CD14-positive monocyte (primary cell): Measurements from ENCODE around the gene MYOD1. TPM values are rescaled to one million over a fixed set of nuclear protein-coding genes. Genes with fewer than 3 reads are reported as not detected.

Experiments
- DNase-seq, 3 donors: peaks; one replicate each; pipeline ENCODE4 v3.0.0-alpha.2; 2011 to 2022
- H2AFZ ChIP-seq: 2 replicates; pipeline ENCODE4 v1.6.0; 2012; ENCODE audit warnings: mild to moderate bottlenecking, low read depth, low read length, inconsistent platforms; ENCODE audit not compliant: insufficient read depth, poor library complexity, severe bottlenecking
- H3K27ac ChIP-seq, 2 donors: 1 replicate in 1 of 2; 2 replicates in 1 of 2; pipeline ENCODE4 v1.5.1; 2012 to 2013; ENCODE audit warnings: low read length in 2 of 2, control low read depth in 1 of 2, inconsistent platforms in 1 of 2, low read depth in 1 of 2, mild to moderate bottlenecking in 1 of 2
- H3K27me3 ChIP-seq, 2 donors: one replicate each; pipeline versions ENCODE4 v1.6.0 to v1.6.1; 2011 to 2013; ENCODE audit warnings: low read length in 2 of 2; ENCODE audit not compliant: control insufficient read depth in 2 of 2, insufficient read depth in 2 of 2
- H3K36me3 ChIP-seq, 2 donors: replicated peaks in 1 of 2; 1 replicate in 1 of 2; 2 replicates in 1 of 2; pipeline versions ENCODE4 v1.5.1 to v1.6.1; 2012 to 2013; ENCODE audit warnings: low read length in 2 of 2, control low read depth in 1 of 2, inconsistent platforms in 1 of 2, mild to moderate bottlenecking in 1 of 2; ENCODE audit not compliant: insufficient read depth in 2 of 2, control insufficient read depth in 1 of 2
- H3K4me1 ChIP-seq, 2 donors: 1 replicate in 1 of 2; 2 replicates in 1 of 2; pipeline versions ENCODE4 v1.5.1 to v1.6.1; 2012 to 2013; ENCODE audit warnings: low read length in 2 of 2, control low read depth in 1 of 2, inconsistent platforms in 1 of 2, mild to moderate bottlenecking in 1 of 2, moderate library complexity in 1 of 2; ENCODE audit not compliant: insufficient read depth in 2 of 2, control insufficient read depth in 1 of 2
- H3K4me2 ChIP-seq: replicated peaks from 2 replicates; pipeline ENCODE3; 2012; ENCODE audit warnings: low read length, moderate library complexity, mild to moderate bottlenecking; ENCODE audit not compliant: poor library complexity, severe bottlenecking; ENCODE audit errors: extremely low read depth
- H3K4me3 ChIP-seq, 3 experiments: fragments of 200-600 bp in 1 of 3; sonication (generic) in 1 of 3; replicated peaks in 1 of 3; 1 replicate in 2 of 3; 2 replicates in 1 of 3; pipeline ENCODE4 v1.5.1; 2011 to 2013; ENCODE audit warnings: low read length in 3 of 3, mild to moderate bottlenecking in 3 of 3, control low read depth in 2 of 3, low read depth in 2 of 3, inconsistent platforms in 1 of 3, moderate library complexity in 1 of 3
- H3K79me2 ChIP-seq: 2 replicates; pipeline ENCODE4 v1.6.0; 2012; ENCODE audit warnings: mild to moderate bottlenecking, control low read depth, inconsistent platforms, low read length, moderate library complexity; ENCODE audit not compliant: insufficient read depth
- H3K9ac ChIP-seq: 2 replicates; pipeline ENCODE4 v1.6.0; 2017; ENCODE audit warnings: low read length, mild to moderate bottlenecking; ENCODE audit not compliant: insufficient read depth, poor library complexity, severe bottlenecking
- H3K9me3 ChIP-seq, 2 donors: replicated peaks in 1 of 2; 1 replicate in 1 of 2; 2 replicates in 1 of 2; pipeline versions ENCODE4 v1.5.1 to v1.6.1; 2012 to 2013; ENCODE audit warnings: low read length in 2 of 2, control low read depth in 1 of 2; ENCODE audit not compliant: control insufficient read depth in 1 of 2, insufficient read depth in 1 of 2
- H4K20me1 ChIP-seq: 2 replicates; pipeline ENCODE4 v1.6.0; 2012; ENCODE audit warnings: mild to moderate bottlenecking, low read length, control low read depth, moderate library complexity; ENCODE audit not compliant: insufficient read depth
- H3K27ac Mint-ChIP-seq, 7 donors: one replicate each; pipeline ENCODE4 v1.8.0; 2020; ENCODE audit warnings: mild to moderate bottlenecking in 7 of 7, mixed read lengths in 7 of 7, moderate library complexity in 6 of 7, inconsistent platforms in 2 of 7
- H3K27me3 Mint-ChIP-seq, 3 donors: one replicate each; pipeline ENCODE4 v1.8.0; 2021 to 2022; ENCODE audit warnings: low read depth in 3 of 3, mild to moderate bottlenecking in 3 of 3, mixed read lengths in 3 of 3, moderate library complexity in 3 of 3, inconsistent platforms in 1 of 3
- H3K36me3 Mint-ChIP-seq, 2 donors: one replicate each; pipeline ENCODE4 v1.8.0; 2020; ENCODE audit warnings: mixed read lengths in 2 of 2, inconsistent platforms in 1 of 2, mild to moderate bottlenecking in 1 of 2
- H3K4me1 Mint-ChIP-seq: one replicate; pipeline ENCODE4 v1.8.0; 2020; ENCODE audit warnings: mild to moderate bottlenecking, mixed read lengths
- H3K4me3 Mint-ChIP-seq, 2 donors: one replicate each; pipeline ENCODE4 v1.8.0; 2020; ENCODE audit warnings: mild to moderate bottlenecking in 2 of 2, mixed read lengths in 2 of 2, moderate library complexity in 1 of 2
- H3K9me3 Mint-ChIP-seq, 7 donors: one replicate each; pipeline ENCODE4 v1.8.0; 2020 to 2022; ENCODE audit warnings: mixed read lengths in 7 of 7, mild to moderate bottlenecking in 6 of 7, moderate library complexity in 6 of 7, inconsistent platforms in 2 of 7
- WGBS: methylation state at CpG from one replicate; pipeline ENCODE4 v1.1.5; 2013; ENCODE audit warnings: missing lambda C conversion rate; ENCODE audit not compliant: insufficient coverage; 5-methylcytosine and 5-hydroxymethylcytosine counted together
- intact Hi-C, 2 donors: fragments of 100-400 bp; cut with micrococcal nuclease; formaldehyde crosslinking; loops; one replicate each; pipeline versions ENCODE4 v1.15.0 to v1.15.1; 2023
- polyA plus RNA-seq, 3 donors: library from polyadenylated mRNA; depleted of rRNA in 1 of 3; unstranded in 2 of 3; stranded (reverse) in 1 of 3; fragments of 300-500 nt in 2 of 3; fragments of >200 nt in 1 of 3; fragmentation: Illumina TruSeq in 2 of 3; gene quantifications; 1 replicate in 2 of 3; 2 replicates in 1 of 3; pipeline ENCODE4 v1.2.3, GENCODE V29; 2012 to 2021
- TF ChIP-seq, protein P1 (sequence below): fragments of 200-600 bp; IDR thresholded peaks from one replicate; pipeline ENCODE4 v1.8.0; 2022; ENCODE audit warnings: antibody characterized with exemption, mild to moderate bottlenecking

Gene MYOD1
- polyA plus RNA-seq, 3 donors, result not detected

GRCh38 chr11:17714870-17715269 is 4.5 kb upstream of the MYOD1 start:
- peaks cover 27 to 33% of the 10 kb centered on the region in 2 donors for H3K27me3 ChIP-seq
- peaks cover 15 to 20% (median 16%) of the 10 kb centered on the region in 3 donors for H3K27me3 Mint-ChIP-seq
- no peak overlapping the region for H3K4me3 ChIP-seq
- no peaks in the 10 kb centered on the region for H3K79me2 ChIP-seq
- H3K9me3 Mint-ChIP-seq, result peaks cover 0 to 3% (median 0%) of the 10 kb centered on the region in 7 donors
- H3K4me3 Mint-ChIP-seq, result no peak overlapping the region
- H3K36me3 Mint-ChIP-seq, result no peaks in the 10 kb centered on the region
- no peak overlapping the region for H3K27ac Mint-ChIP-seq
- no peaks in the 10 kb centered on the region for H3K4me1 Mint-ChIP-seq
- no peaks in the 10 kb centered on the region for H4K20me1 ChIP-seq
- no peak for DNase-seq
- H3K4me1 ChIP-seq, result no peaks in the 10 kb centered on the region
- H3K9ac ChIP-seq, result no peak overlapping the region
- TF ChIP-seq, protein P1, sequence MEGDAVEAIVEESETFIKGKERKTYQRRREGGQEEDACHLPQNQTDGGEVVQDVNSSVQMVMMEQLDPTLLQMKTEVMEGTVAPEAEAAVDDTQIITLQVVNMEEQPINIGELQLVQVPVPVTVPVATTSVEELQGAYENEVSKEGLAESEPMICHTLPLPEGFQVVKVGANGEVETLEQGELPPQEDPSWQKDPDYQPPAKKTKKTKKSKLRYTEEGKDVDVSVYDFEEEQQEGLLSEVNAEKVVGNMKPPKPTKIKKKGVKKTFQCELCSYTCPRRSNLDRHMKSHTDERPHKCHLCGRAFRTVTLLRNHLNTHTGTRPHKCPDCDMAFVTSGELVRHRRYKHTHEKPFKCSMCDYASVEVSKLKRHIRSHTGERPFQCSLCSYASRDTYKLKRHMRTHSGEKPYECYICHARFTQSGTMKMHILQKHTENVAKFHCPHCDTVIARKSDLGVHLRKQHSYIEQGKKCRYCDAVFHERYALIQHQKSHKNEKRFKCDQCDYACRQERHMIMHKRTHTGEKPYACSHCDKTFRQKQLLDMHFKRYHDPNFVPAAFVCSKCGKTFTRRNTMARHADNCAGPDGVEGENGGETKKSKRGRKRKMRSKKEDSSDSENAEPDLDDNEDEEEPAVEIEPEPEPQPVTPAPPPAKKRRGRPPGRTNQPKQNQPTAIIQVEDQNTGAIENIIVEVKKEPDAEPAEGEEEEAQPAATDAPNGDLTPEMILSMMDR, result no peak
- no peaks in the 10 kb centered on the region for H3K36me3 ChIP-seq
- H2AFZ ChIP-seq, result no peak overlapping the region
- peaks cover 0 to 5% of the 10 kb centered on the region in 2 donors for H3K9me3 ChIP-seq
- intact Hi-C loops, result no loop called here
- H3K27ac ChIP-seq, result no peak overlapping the region
- H3K4me2 ChIP-seq, result no peak overlapping the region
- WGBS, result no CpG with 5 or more reads among the region's 4 CpGs

GRCh38 chr11:17716807-17717206 is 2.6 kb upstream of the MYOD1 start:
- peaks cover 40 to 53% of the 10 kb centered on the region in 2 donors for H3K27me3 ChIP-seq
- WGBS, result 80% methylated on average over 2 of the region's 2 CpGs

More at GRCh38 chr11:17716807-17717206, 2.6 kb upstream of the MYOD1 start:
- H3K36me3 Mint-ChIP-seq, result no peaks in the 10 kb centered on the region
- no peak overlapping the region for H3K4me3 Mint-ChIP-seq
- no peaks in the 10 kb centered on the region for H3K36me3 ChIP-seq
- H3K9ac ChIP-seq, result no peak overlapping the region
- no peak overlapping the region for H3K27ac Mint-ChIP-seq
- H3K27ac ChIP-seq, result no peak overlapping the region
- peaks cover 0 to 3% (median 0%) of the 10 kb centered on the region in 7 donors for H3K9me3 Mint-ChIP-seq
- H2AFZ ChIP-seq, result no peak overlapping the region
- no peak overlapping the region for H3K4me2 ChIP-seq
- no peaks in the 10 kb centered on the region for H3K4me1 ChIP-seq
- peaks cover 33 to 36% (median 34%) of the 10 kb centered on the region in 3 donors for H3K27me3 Mint-ChIP-seq
- no peaks in the 10 kb centered on the region for H3K79me2 ChIP-seq
- TF ChIP-seq, protein P1, result no peak
- H4K20me1 ChIP-seq, result no peaks in the 10 kb centered on the region
- DNase-seq, result no peak
- H3K4me1 Mint-ChIP-seq, result no peaks in the 10 kb centered on the region
- no peak overlapping the region for H3K4me3 ChIP-seq
- H3K9me3 ChIP-seq, result peaks cover 0 to 14% of the 10 kb centered on the region in 2 donors
- intact Hi-C loops, result no loop called here
